Endothelial cell of umbilical vein (primary cell): Measurements from ENCODE around the gene LLGL2. TPM values are rescaled to one million over a fixed set of nuclear protein-coding genes. Genes with fewer than 3 reads are reported as not detected.

ENCODE experiments used
- BruUV-seq: library from RNA; stranded (reverse); fragments of 400-500 nt; replicated peaks from 2 replicates; lab custom pipeline; 2021; lab: Mats Ljungman, UMichigan
- CTCF ChIA-PET: fragments of 300-600, 350-600 bp; sonication (Branson Sonifier 250); formaldehyde crosslinking; loops from one replicate; lab custom pipeline; 2021; ENCODE audit warnings: antibody characterized with exemption, inconsistent platforms; lab: Charles Lee
- POLR2A ChIA-PET: fragments of 300-600, 350-600 bp; sonication (Branson Sonifier 250); formaldehyde crosslinking; loops from one replicate; lab custom pipeline; 2021; ENCODE audit warnings: antibody characterized with exemption, inconsistent platforms; lab: Charles Lee
- DNase-seq: peaks from one replicate; pipeline ENCODE4 v3.0.0-alpha.2; 2011; ENCODE audit warnings: low read depth, low spot score
- FAIRE-seq: peaks from 2 replicates; lab custom pipeline; 2011; peaks lifted over from hg19 to GRCh38; lab: Jason Lieb, UNC
- H2AFZ ChIP-seq: 2 replicates; pipeline ENCODE4 v1.6.0; 2012; ENCODE audit warnings: low read depth, low read length, control low read depth, inconsistent platforms
- H3K27ac ChIP-seq: 2 replicates; pipeline ENCODE4 v1.5.1; 2011; ENCODE audit warnings: low read depth, mild to moderate bottlenecking, control low read depth, low read length, moderate library complexity; ENCODE audit not compliant: insufficient read depth
- H3K27me3 ChIP-seq, 2 experiments: 2 replicates each; pipeline versions ENCODE4 v1.6.0 to v1.6.1; 2011; ENCODE audit warnings: low read length in 2 of 2, mixed read lengths in 1 of 2; ENCODE audit not compliant: control insufficient read depth in 2 of 2, insufficient read depth in 2 of 2
- H3K36me3 ChIP-seq, 2 experiments: 2 replicates in 1 of 2; 3 replicates in 1 of 2; pipeline ENCODE4 v1.5.1; 2011; ENCODE audit warnings: low read length in 2 of 2, mild to moderate bottlenecking in 1 of 2, moderate library complexity in 1 of 2; ENCODE audit not compliant: control insufficient read depth in 2 of 2, insufficient read depth in 2 of 2; ENCODE audit errors: extremely low read depth in 1 of 2
- H3K4me1 ChIP-seq: 3 replicates; pipeline ENCODE4 v1.5.1; 2011; ENCODE audit warnings: mild to moderate bottlenecking, low read length; ENCODE audit not compliant: control insufficient read depth, insufficient read depth; ENCODE audit errors: extremely low read depth
- H3K4me2 ChIP-seq: 2 replicates; pipeline ENCODE4 v1.6.1; 2011; ENCODE audit warnings: low read length, control low read depth, mixed read lengths; ENCODE audit not compliant: insufficient read depth
- H3K4me3 ChIP-seq, 3 experiments: fragments of 200-600 bp in 1 of 3; sonication (generic), shearing (Covaris generic) in 1 of 3; replicated peaks in 1 of 3; 2 replicates each; pipeline ENCODE4 v1.5.1; 2011 to 2016; ENCODE audit warnings: control low read depth in 3 of 3, low read length in 3 of 3, mild to moderate bottlenecking in 2 of 3, inconsistent platforms in 1 of 3, low read depth in 1 of 3, moderate library complexity in 1 of 3; ENCODE audit not compliant: insufficient read depth in 1 of 3
- H3K79me2 ChIP-seq: 2 replicates; pipeline ENCODE4 v1.6.0; 2012; ENCODE audit warnings: low read length, inconsistent platforms; ENCODE audit not compliant: control insufficient read depth, insufficient read depth
- H3K9ac ChIP-seq: replicated peaks from 2 replicates; pipeline ENCODE3; 2011; ENCODE audit warnings: low read length, control low read depth; ENCODE audit not compliant: insufficient read depth; ENCODE audit errors: extremely low read depth
- H3K9me1 ChIP-seq: replicated peaks from 3 replicates; pipeline ENCODE4 v1.6.0; 2011; ENCODE audit warnings: mild to moderate bottlenecking, low read length; ENCODE audit not compliant: control insufficient read depth, insufficient read depth; ENCODE audit errors: extremely low read depth
- H3K9me3 ChIP-seq: replicated peaks from 2 replicates; pipeline ENCODE4 v1.5.1; 2012; ENCODE audit warnings: low read length, inconsistent platforms; ENCODE audit not compliant: control insufficient read depth, insufficient read depth
- H4K20me1 ChIP-seq: replicated peaks from 2 replicates; pipeline ENCODE3; 2011; ENCODE audit warnings: mild to moderate bottlenecking, low read length; ENCODE audit not compliant: control insufficient read depth, insufficient read depth; ENCODE audit errors: extremely low read depth
- EZH2 ChIP-seq: IDR thresholded peaks from 2 replicates; pipeline ENCODE4 v1.6.1; 2012; ENCODE audit warnings: borderline replicate concordance, low read depth, mild to moderate bottlenecking, moderate library complexity, low read length, inconsistent platforms; ENCODE audit not compliant: severe bottlenecking
- FOS ChIP-seq: IDR thresholded peaks from 2 replicates; pipeline ENCODE4 v1.6.1; 2011; ENCODE audit warnings: mild to moderate bottlenecking, low read length, moderate library complexity, borderline replicate concordance; ENCODE audit not compliant: insufficient read depth
- POLR2AphosphoS5 ChIP-seq: IDR thresholded peaks from 2 replicates; pipeline ENCODE4 v1.6.1; 2012; ENCODE audit warnings: low read depth, mild to moderate bottlenecking, control low read depth, low read length, moderate library complexity; ENCODE audit not compliant: insufficient read depth
- dilution Hi-C: fragments of 300-500 bp; cut with MboI; formaldehyde crosslinking; loops from one replicate; pipeline ENCODE4 v1.15.0; 2019; ENCODE audit warnings: low sequenced_read_pairs; ENCODE audit not compliant: extremely low pct_ligation_motif_present
- intact Hi-C: fragments of 100-400 bp; cut with micrococcal nuclease; formaldehyde crosslinking; loops from one replicate; pipeline ENCODE4 v1.10.0; 2022
- polyA plus RNA-seq, 4 experiments: library from polyadenylated mRNA; depleted of rRNA in 3 of 4; stranded (reverse) in 3 of 4; unstranded in 1 of 4; fragments of >200 nt; gene quantifications; 2 replicates each; pipeline versions ENCODE4 v1.2.1 to v1.2.3, GENCODE V29; 2011 to 2012; ENCODE audit warnings: missing spikeins in 1 of 4
- total RNA-seq: library from RNA; stranded (reverse); gene quantifications from 2 replicates; pipeline ENCODE4 v1.2.3, GENCODE V29; 2021
- TF ChIP-seq, protein P1 (sequence below), 2 donors: IDR thresholded peaks; 1 replicate in 1 of 2; 2 replicates in 1 of 2; pipeline ENCODE4 v1.5.1; 2011; ENCODE audit warnings: low read length in 2 of 2, mild to moderate bottlenecking in 2 of 2, moderate library complexity in 2 of 2, control low read depth in 1 of 2, inconsistent platforms in 1 of 2, low read depth in 1 of 2; ENCODE audit not compliant: insufficient read depth in 1 of 2; ENCODE audit errors: extremely low read depth in 1 of 2

Gene LLGL2
- total and polyA plus RNA-seq, 2 donors (not counting 3 experiments of a cell fraction or from before 2014, with no cell fraction given) = 5.3 to 5.4 TPM

DNA sequence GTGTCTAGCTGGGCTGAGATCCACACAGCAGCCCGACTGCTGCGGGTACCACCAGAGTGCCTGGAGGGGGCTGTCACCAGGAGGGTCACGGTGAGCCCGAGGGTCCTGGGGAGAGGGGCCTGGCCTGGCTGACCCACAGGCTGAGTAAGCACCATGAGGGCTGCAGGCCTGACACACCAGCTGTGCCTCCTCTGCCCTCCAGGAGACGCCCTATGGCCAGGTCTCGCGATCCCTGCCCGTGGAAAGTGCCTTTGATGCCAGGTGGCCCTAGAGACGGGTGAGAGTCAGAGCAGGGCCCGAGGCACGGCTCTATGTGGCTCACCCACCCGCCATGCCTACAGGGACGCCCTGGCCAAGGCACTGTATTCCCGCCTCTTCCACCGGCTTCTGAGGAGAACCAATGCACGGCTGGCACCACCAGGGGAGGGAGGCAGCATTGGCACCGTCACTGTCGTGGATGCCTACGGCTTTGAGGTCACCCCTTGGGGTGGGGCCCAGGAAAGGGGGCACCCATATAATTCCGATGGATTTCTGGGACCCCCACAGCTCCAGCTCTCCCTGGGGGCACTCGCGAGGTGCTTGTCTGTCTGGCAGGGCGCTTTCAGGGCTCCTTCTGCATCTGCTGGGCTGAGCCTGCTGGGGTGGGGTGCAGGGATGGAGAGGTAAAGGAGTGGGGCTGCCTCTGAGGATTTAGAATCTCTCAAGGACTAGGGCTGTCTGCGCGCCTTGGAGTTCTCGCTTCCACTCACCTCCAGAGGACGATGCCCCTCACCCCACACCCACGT is 69.2 kb downstream of the LLGL2 start:
- H3K4me1 ChIP-seq = no peaks in the 10 kb centered on the region
- H3K9me3 ChIP-seq = no peaks in the 10 kb centered on the region
- no peak overlapping the region for H2AFZ ChIP-seq
- no peak overlapping the region for H3K27ac ChIP-seq
- no peaks in the 10 kb centered on the region for H3K79me2 ChIP-seq
- DNase-seq = no peak
- BruUV-seq = no TSS peak
- ChIA-PET POLR2A (interaction anchor here (0.8 kb wide), 1 partner anchor 185 kb away, joined by 3 read pairs; a partner anchor contains a TSS), CTCF (no interaction called here)
- H3K4me3 ChIP-seq = no peak overlapping the region
- H3K4me2 ChIP-seq = no peak overlapping the region
- dilution Hi-C loops (no loop called here), intact Hi-C loops (no loop called here)
- FAIRE-seq = no peak
- H3K36me3 ChIP-seq = no peaks in the 10 kb centered on the region
- TF ChIP-seq POLR2AphosphoS5 (no peak), EZH2 (no peak), FOS (no peak)
- TF ChIP-seq, protein P1, sequence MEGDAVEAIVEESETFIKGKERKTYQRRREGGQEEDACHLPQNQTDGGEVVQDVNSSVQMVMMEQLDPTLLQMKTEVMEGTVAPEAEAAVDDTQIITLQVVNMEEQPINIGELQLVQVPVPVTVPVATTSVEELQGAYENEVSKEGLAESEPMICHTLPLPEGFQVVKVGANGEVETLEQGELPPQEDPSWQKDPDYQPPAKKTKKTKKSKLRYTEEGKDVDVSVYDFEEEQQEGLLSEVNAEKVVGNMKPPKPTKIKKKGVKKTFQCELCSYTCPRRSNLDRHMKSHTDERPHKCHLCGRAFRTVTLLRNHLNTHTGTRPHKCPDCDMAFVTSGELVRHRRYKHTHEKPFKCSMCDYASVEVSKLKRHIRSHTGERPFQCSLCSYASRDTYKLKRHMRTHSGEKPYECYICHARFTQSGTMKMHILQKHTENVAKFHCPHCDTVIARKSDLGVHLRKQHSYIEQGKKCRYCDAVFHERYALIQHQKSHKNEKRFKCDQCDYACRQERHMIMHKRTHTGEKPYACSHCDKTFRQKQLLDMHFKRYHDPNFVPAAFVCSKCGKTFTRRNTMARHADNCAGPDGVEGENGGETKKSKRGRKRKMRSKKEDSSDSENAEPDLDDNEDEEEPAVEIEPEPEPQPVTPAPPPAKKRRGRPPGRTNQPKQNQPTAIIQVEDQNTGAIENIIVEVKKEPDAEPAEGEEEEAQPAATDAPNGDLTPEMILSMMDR (IDR thresholded peaks at IDR 0.05; ENCODE audit: extremely low read depth in 1 of 2, insufficient read depth in 1 of 2, low read depth in 1 of 2, low read length in 2 of 2) = no peak
- no peaks in the 10 kb centered on the region for H4K20me1 ChIP-seq
- H3K9me1 ChIP-seq = no peaks in the 10 kb centered on the region
- no peaks in the 10 kb centered on the region for H3K27me3 ChIP-seq
- H3K9ac ChIP-seq = no peak overlapping the region
